T-cell (primary cell): ENCODE results near the gene PCNA. TPM values are rescaled to one million over a fixed set of nuclear protein-coding genes. Genes with fewer than 3 reads are reported as not detected.

Experiments
- ATAC-seq, 4 experiments: fragments of 200-7000 bp in 3 of 4; fragments of 150-1000 bp in 1 of 4; cut with Tn5 transposase; replicated peaks in 1 of 4; 1 replicate in 3 of 4; 2 replicates in 1 of 4; pipeline ENCODE4 v1.10.0; 2021; ENCODE audit warnings: moderate library complexity in 3 of 4, mild to moderate bottlenecking in 2 of 4, moderate number of reproducible peaks in 1 of 4
- CTCF ChIA-PET, 2 donors: fragments of 300-600 bp; sonication (Branson Sonifier 250); formaldehyde crosslinking; loops; one replicate each; lab custom pipeline; 2022; ENCODE audit warnings: antibody characterized with exemption in 2 of 2; lab: Charles Lee
- POLR2A ChIA-PET, 2 donors: fragments of 300-600 bp; sonication (Branson Sonifier 250); formaldehyde crosslinking; loops; one replicate each; lab custom pipeline; 2022; ENCODE audit warnings: antibody characterized with exemption in 2 of 2; lab: Charles Lee
- DNase-seq, 35 experiments: peaks; one replicate each; pipeline versions ENCODE4 v3.0.0 to v3.0.0-alpha.2; 2013 to 2023
- H3K27ac ChIP-seq: one replicate; pipeline ENCODE4 v1.5.1; 2013; ENCODE audit warnings: low read length
- H3K27me3 ChIP-seq, 2 experiments: replicated peaks in 1 of 2; 1 replicate in 1 of 2; 2 replicates in 1 of 2; pipeline versions ENCODE4 v1.6.1 to v1.7.0; 2013; ENCODE audit warnings: low read length in 1 of 2, mixed read lengths in 1 of 2; ENCODE audit not compliant: control insufficient read depth in 2 of 2, insufficient read depth in 2 of 2; ENCODE audit errors: extremely low read depth in 1 of 2
- H3K36me3 ChIP-seq, 2 donors: 1 replicate in 1 of 2; 2 replicates in 1 of 2; pipeline versions ENCODE4 v1.6.1 to v1.7.0; 2013; ENCODE audit warnings: low read length in 1 of 2; ENCODE audit not compliant: control insufficient read depth in 2 of 2, insufficient read depth in 1 of 2; ENCODE audit errors: extremely low read depth in 1 of 2
- H3K4me1 ChIP-seq, 2 experiments: 1 replicate in 1 of 2; 2 replicates in 1 of 2; pipeline versions ENCODE4 v1.6.1 to v1.7.0; 2013; ENCODE audit warnings: low read length in 2 of 2, mixed read lengths in 1 of 2; ENCODE audit not compliant: insufficient read depth in 2 of 2, control insufficient read depth in 1 of 2; ENCODE audit errors: extremely low read depth in 1 of 2
- H3K4me3 ChIP-seq, 2 donors: 1 replicate in 1 of 2; 2 replicates in 1 of 2; pipeline versions ENCODE4 v1.5.1 to v1.7.0; 2013; ENCODE audit warnings: mild to moderate bottlenecking in 2 of 2, low read length in 1 of 2, moderate library complexity in 1 of 2; ENCODE audit not compliant: control insufficient read depth in 1 of 2; ENCODE audit errors: extremely low read depth in 1 of 2
- H3K9me3 ChIP-seq: 2 replicates; pipeline ENCODE4 v1.7.0; 2013
- H3K27ac Mint-ChIP-seq, 2 donors: one replicate each; pipeline ENCODE4 v1.8.0; 2020 to 2021; ENCODE audit warnings: mild to moderate bottlenecking in 2 of 2, mixed read lengths in 2 of 2
- H3K27me3 Mint-ChIP-seq, 2 donors: one replicate each; pipeline ENCODE4 v1.8.0; 2021 to 2022; ENCODE audit warnings: mixed read lengths in 2 of 2
- H3K36me3 Mint-ChIP-seq: one replicate; pipeline ENCODE4 v1.8.0; 2021; ENCODE audit warnings: mixed read lengths
- H3K4me1 Mint-ChIP-seq, 3 donors: one replicate each; pipeline ENCODE4 v1.8.0; 2020 to 2022; ENCODE audit warnings: mixed read lengths in 3 of 3, mild to moderate bottlenecking in 1 of 3
- H3K4me3 Mint-ChIP-seq, 3 donors: one replicate each; pipeline ENCODE4 v1.8.0; 2020 to 2022; ENCODE audit warnings: mild to moderate bottlenecking in 3 of 3, mixed read lengths in 3 of 3, moderate library complexity in 3 of 3
- H3K9me3 Mint-ChIP-seq, 3 donors: one replicate each; pipeline ENCODE4 v1.8.0; 2020 to 2022; ENCODE audit warnings: mixed read lengths in 3 of 3
- WGBS: methylation state at CpG from one replicate; pipeline ENCODE4 v1.1.5; 2013; ENCODE audit warnings: missing lambda C conversion rate; ENCODE audit not compliant: insufficient coverage; 5-methylcytosine and 5-hydroxymethylcytosine counted together
- total RNA-seq, 35 experiments: library from RNA in 6 of 35; stranded (reverse) in 6 of 35; fragments of 120-200 nt in 1 of 35; gene quantifications; one replicate each; pipeline versions ENCODE4 v1.2.1 to v1.2.4 and lab custom pipeline; 2013 to 2026

PCNA gene
- total RNA-seq, 5 donors from 2014 or later (not counting 1 experiment from before 2014, with no cell fraction given) = 30.8 to 54.7 (median 48.2) TPM

GRCh38 chr20:5122873-5123260, 3.1 kb upstream of the PCNA start:
- Histone ChIP-seq H3K27me3 (no peaks in the 10 kb centered on the region), H3K9me3 (no peaks in the 10 kb centered on the region), H3K4me1 (peaks cover 22 to 26% of the 10 kb centered on the region in 2 experiments), H3K27ac (no peak overlapping the region), H3K36me3 (no peaks in the 10 kb centered on the region), H3K4me3 (no peak overlapping the region)
- CTCF ChIA-PET = no interaction called here
- DNase-seq (no peak), ATAC-seq (no peak)
- no peaks in the 10 kb centered on the region for H3K9me3 Mint-ChIP-seq
- no peaks in the 10 kb centered on the region for H3K27me3 Mint-ChIP-seq
- POLR2A ChIA-PET = no interaction called here
- peaks cover 42 to 44% (median 42%) of the 10 kb centered on the region in 3 donors for H3K4me1 Mint-ChIP-seq
- H3K4me3 Mint-ChIP-seq = no peak overlapping the region
- H3K27ac Mint-ChIP-seq = no peak overlapping the region
- 83% methylated on average over 1 of the region's 1 CpG for WGBS
- H3K36me3 Mint-ChIP-seq = peaks cover 2% of the 10 kb centered on the region

GRCh38 chr20:5120185-5120476, 373 bp upstream of the PCNA start:
- POLR2A ChIA-PET = interaction anchor here in 1 of 2 donors (0.9 kb wide), 1 partner anchor 9 kb away, joined by 3 read pairs; no protein-coding TSS in a partner anchor
- H3K4me3 ChIP-seq = peak overlapping the region; percentile 71 to 81
- H3K4me3 Mint-ChIP-seq = peak overlapping the region; percentile 90 to 93 (median 91)

GRCh38 chr20:5119143-5119434, 669 bp downstream of the PCNA start:
- Mint-ChIP-seq H3K36me3 (peaks cover 23% of the 10 kb centered on the region), H3K4me1 (peaks cover 37% of the 10 kb centered on the region in 3 donors), H3K9me3 (no peaks in the 10 kb centered on the region), H3K27me3 (no peaks in the 10 kb centered on the region), H3K27ac (peak overlapping the region; percentile 43 to 97), H3K4me3 (peak overlapping the region; percentile 90 to 93 (median 91))
- H3K4me1 ChIP-seq = peaks cover 12 to 19% of the 10 kb centered on the region in 2 experiments
- ChIA-PET CTCF (interaction anchor here in 1 of 2 donors (1.1 to 2.1 kb wide), 2 partner anchors 62 to 73 kb away, joined by 4 to 9 read pairs; no protein-coding TSS in a partner anchor), POLR2A (interaction anchor here in 1 of 2 donors (0.7 kb wide), 1 partner anchor 73 kb away, joined by 5 read pairs; no protein-coding TSS in a partner anchor)
- 0% methylated on average over 21 of the region's 21 CpGs for WGBS
- peak overlapping the region; percentile 22 for H3K27ac ChIP-seq
- H3K4me3 ChIP-seq = peak overlapping the region; percentile 71 to 81
- DNase-seq (no peak), ATAC-seq (no peak)
- no peaks in the 10 kb centered on the region for H3K27me3 ChIP-seq
- H3K36me3 ChIP-seq = peaks cover 2 to 30% of the 10 kb centered on the region in 2 donors
- no peaks in the 10 kb centered on the region for H3K9me3 ChIP-seq

More at GRCh38 chr20:5120185-5120476, 373 bp upstream of the PCNA start:
- Histone ChIP-seq H3K27me3 (no peaks in the 10 kb centered on the region), H3K36me3 (peaks cover 2 to 22% of the 10 kb centered on the region in 2 donors), H3K9me3 (no peaks in the 10 kb centered on the region), H3K27ac (peak overlapping the region; percentile 73), H3K4me1 (peaks cover 12 to 19% of the 10 kb centered on the region in 2 experiments)
- H3K36me3 Mint-ChIP-seq = peaks cover 18% of the 10 kb centered on the region
- H3K27me3 Mint-ChIP-seq = no peaks in the 10 kb centered on the region
- CTCF ChIA-PET = interaction anchor here (0.7 to 2.1 kb wide), 3 partner anchors 49 to 72 kb away, joined by 4 to 9 read pairs (median 5); no protein-coding TSS in a partner anchor
- peak overlapping the region; percentile 94 to 97 for H3K27ac Mint-ChIP-seq
- no peak for DNase-seq
- peaks cover 37% of the 10 kb centered on the region in 3 donors for H3K4me1 Mint-ChIP-seq
- ATAC-seq = no peak
- WGBS = 0% methylated on average over 2 of the region's 9 CpGs
- H3K9me3 Mint-ChIP-seq = no peaks in the 10 kb centered on the region

- H3K9me3 Mint-ChIP-seq = no peaks in the 10 kb centered on the region
- DNase-seq = no peak
- H3K9me3 ChIP-seq = no peaks in the 10 kb centered on the region
Observed at GRCh38 chr20:5118220-5119142, 1.3 kb downstream of the PCNA start.

GRCh38 chr20:5116875-5117274, 2.9 kb downstream of the PCNA start:
- Mint-ChIP-seq H3K27me3 (no peaks in the 10 kb centered on the region), H3K4me3 (no peak overlapping the region), H3K4me1 (peaks cover 44 to 51% (median 49%) of the 10 kb centered on the region in 3 donors), H3K36me3 (peaks cover 23% of the 10 kb centered on the region), H3K27ac (no peak overlapping the region), H3K9me3 (no peaks in the 10 kb centered on the region)
- H3K4me1 ChIP-seq = peaks cover 20 to 30% of the 10 kb centered on the region in 2 experiments
- H3K27me3 ChIP-seq = no peaks in the 10 kb centered on the region
- no peak overlapping the region for H3K4me3 ChIP-seq
- DNase-seq = no peak
- H3K36me3 ChIP-seq = peaks cover 2 to 30% of the 10 kb centered on the region in 2 donors
- WGBS = no CpG with 5 or more reads among the region's 3 CpGs
- no peak overlapping the region for H3K27ac ChIP-seq
- ATAC-seq = no peak
- ChIA-PET CTCF (interaction anchor here (1.9 to 2.0 kb wide), 2 partner anchors 9 to 12 kb away, joined by 5 to 12 read pairs; partner anchors contain the start of gene CDS2 (in 1 of the 2)), POLR2A (interaction anchor here in 1 of 2 donors (0.5 to 0.8 kb wide), 2 partner anchors 11 to 155 kb away, joined by 3 to 6 read pairs; no protein-coding TSS in a partner anchor)
- H3K9me3 ChIP-seq = no peaks in the 10 kb centered on the region

More at GRCh38 chr20:5118220-5119142, 1.3 kb downstream of the PCNA start:
- ATAC-seq = no peak
- peak overlapping the region; percentile 71 to 81 for H3K4me3 ChIP-seq
- H3K4me3 Mint-ChIP-seq = peak overlapping the region; percentile 90 to 93 (median 91)
- WGBS = 5% methylated on average over 15 of the region's 23 CpGs
- H3K27me3 Mint-ChIP-seq = no peaks in the 10 kb centered on the region
- CTCF ChIA-PET = interaction anchor here in 1 of 2 donors (2.1 kb wide), 1 partner anchor 62 kb away, joined by 9 read pairs; no protein-coding TSS in a partner anchor
- peaks cover 14 to 23% of the 10 kb centered on the region in 2 experiments for H3K4me1 ChIP-seq
- peaks cover 23% of the 10 kb centered on the region for H3K36me3 Mint-ChIP-seq
- peaks cover 2 to 30% of the 10 kb centered on the region in 2 donors for H3K36me3 ChIP-seq
- POLR2A ChIA-PET = no interaction called here
- peak overlapping the region; percentile 43 to 82 for H3K27ac Mint-ChIP-seq
- no peaks in the 10 kb centered on the region for H3K27me3 ChIP-seq
- peaks cover 37 to 40% (median 37%) of the 10 kb centered on the region in 3 donors for H3K4me1 Mint-ChIP-seq
- peak overlapping the region; percentile 22 for H3K27ac ChIP-seq

GRCh38 chr20:5114403-5114802, 5.4 kb downstream of the PCNA start:
- POLR2A ChIA-PET = interaction anchor here in 1 of 2 donors (0.6 kb wide), 1 partner anchor 12 kb away, joined by 4 read pairs; the partner anchor contains the start of gene CDS2

More at GRCh38 chr20:5114403-5114802, 5.4 kb downstream of the PCNA start:
- peaks cover 29% of the 10 kb centered on the region for H3K36me3 Mint-ChIP-seq
- H3K27me3 ChIP-seq = no peaks in the 10 kb centered on the region
- no peak overlapping the region for H3K4me3 ChIP-seq
- peak overlapping the region in 2 of 3 donors; percentile 31 to 35 for H3K4me3 Mint-ChIP-seq
- peak overlapping the region; percentile 93 to 96 for H3K27ac Mint-ChIP-seq
- no peak for ATAC-seq
- no peak for DNase-seq
- H3K27ac ChIP-seq = peak overlapping the region; percentile 86
- no peaks in the 10 kb centered on the region for H3K27me3 Mint-ChIP-seq
- H3K9me3 ChIP-seq = no peaks in the 10 kb centered on the region
- no CpG with 5 or more reads among the region's 3 CpGs for WGBS
- peaks cover 2 to 42% of the 10 kb centered on the region in 2 donors for H3K36me3 ChIP-seq
- H3K4me1 Mint-ChIP-seq = peaks cover 32 to 43% (median 37%) of the 10 kb centered on the region in 3 donors
- CTCF ChIA-PET = interaction anchor here (0.7 to 1.6 kb wide), 2 partner anchors 78 to 334 kb away, joined by 3 to 4 read pairs; no protein-coding TSS in a partner anchor
- H3K4me1 ChIP-seq = peaks cover 23 to 27% of the 10 kb centered on the region in 2 experiments
- no peaks in the 10 kb centered on the region for H3K9me3 Mint-ChIP-seq
